ENCODE results near the gene KLHL26. TPM values are rescaled to one million over a fixed set of nuclear protein-coding genes. Genes with fewer than 3 reads are reported as not detected.

Gene KLHL26
- total and polyA plus RNA-seq, 2 of the 13 experiments (the other 11 are each of a cell fraction or from before 2014, with no cell fraction given), result 1.5 to 1.7 TPM

GRCh38 chr19:18650468-18651041 lies 13.7 kb downstream of the KLHL26 start:
- no peaks in the 10 kb centered on the region for H3K27me3 ChIP-seq (ENCODE audit: control insufficient read depth in 1 of 2, insufficient read depth in 2 of 2, low read length in 2 of 2)
- H3K36me3 ChIP-seq (replicated peaks in 1 of 2; ENCODE audit: control insufficient read depth in 1 of 2, insufficient read depth in 2 of 2, low read length in 2 of 2), result no peaks in the 10 kb centered on the region; a peak in 1 of 5 replicates
- FAIRE-seq (no peak), ATAC-seq (no peak), DNase-seq (ENCODE audit: low spot score) (no peak)
- no peak overlapping the region for H3K27ac ChIP-seq (ENCODE audit: extremely low read length, insufficient read depth, low read length)
- in situ Hi-C loops (cut with HindIII; ENCODE audit: extremely low pct_ligation_motif_present, low pct_unique_long_range_greater_than_20kb), result no loop called here
- no peaks in the 10 kb centered on the region for H3K79me2 ChIP-seq (ENCODE audit: insufficient read depth, low read length)
- no peak overlapping the region for H3K4me2 ChIP-seq (ENCODE audit: low read depth, low read length)
- no peak overlapping the region for H3K9ac ChIP-seq (ENCODE audit: insufficient read depth, low read depth, low read length)
- intact Hi-C loops (cut with micrococcal nuclease; ENCODE audit: unreplicated experiment), result no loop called here
- H3K4me3 ChIP-seq (replicated peaks in 1 of 3; ENCODE audit: insufficient read depth in 1 of 3, low read depth in 2 of 3, low read length in 3 of 3), result no peak overlapping the region
- no peak overlapping the region for H2AFZ ChIP-seq (ENCODE audit: low read length)
- BruUV-seq (replicated peaks), result no TSS peak
- 95% methylated on average over 22 of the region's 34 CpGs for WGBS (ENCODE audit: low lambda C conversion rate)
- TF ChIP-seq GZF1 (CRISPR knock-in tag; IDR thresholded peaks at IDR 0.05) (no peak), ZSCAN25 (CRISPR knock-in tag; IDR thresholded peaks at IDR 0.05) (no peak), PBX3 (CRISPR knock-in tag; IDR thresholded peaks at IDR 0.05; ENCODE audit: borderline replicate concordance) (no peak), KAT2B (IDR thresholded peaks at IDR 0.05; ENCODE audit: borderline replicate concordance, low read depth, low read length) (no peak), NFIC (IDR thresholded peaks at IDR 0.05; ENCODE audit: low read length) (no peak), ZNF34 (CRISPR knock-in tag; IDR thresholded peaks at IDR 0.05; ENCODE audit: borderline replicate concordance) (no peak), THAP7 (CRISPR knock-in tag; IDR thresholded peaks at IDR 0.05) (no peak), SOX6 (IDR thresholded peaks at IDR 0.05) (no peak), SOX6 (CRISPR knock-in tag; IDR thresholded peaks at IDR 0.05) (no peak), ZNF282 (IDR thresholded peaks at IDR 0.05; ENCODE audit: partially characterized antibody) (no peak)
- POLR2A ChIA-PET, result no interaction called here
- CTCF ChIA-PET (ENCODE audit: low intra/inter-chr PET ratio, low total read pairs), result no interaction called here
- H4K20me1 ChIP-seq (ENCODE audit: insufficient read depth, low read length), result no peaks in the 10 kb centered on the region
- no peaks in the 10 kb centered on the region for H3K9me3 ChIP-seq (ENCODE audit: low read length)
- no peaks in the 10 kb centered on the region for H3K4me1 ChIP-seq (ENCODE audit: insufficient read depth, low read length)
